ENCODE measurements around the gene CUZD1.

Gene CUZD1

GRCh38 chr10:122854648-122855047 lies 9.0 kb upstream of the CUZD1 start:
- DNase-seq (ENCODE audit: low read depth in 2 of 2): peak; percentile 40 to 92
- TF ChIP-seq CTCF (IDR thresholded peaks at IDR 0.05; ENCODE audit: low read depth, low read length): no peak
- no peak overlapping the region for H3K4me3 ChIP-seq (replicated peaks in 1 of 2; ENCODE audit: low read depth in 2 of 2, low read length in 2 of 2)

DNA sequence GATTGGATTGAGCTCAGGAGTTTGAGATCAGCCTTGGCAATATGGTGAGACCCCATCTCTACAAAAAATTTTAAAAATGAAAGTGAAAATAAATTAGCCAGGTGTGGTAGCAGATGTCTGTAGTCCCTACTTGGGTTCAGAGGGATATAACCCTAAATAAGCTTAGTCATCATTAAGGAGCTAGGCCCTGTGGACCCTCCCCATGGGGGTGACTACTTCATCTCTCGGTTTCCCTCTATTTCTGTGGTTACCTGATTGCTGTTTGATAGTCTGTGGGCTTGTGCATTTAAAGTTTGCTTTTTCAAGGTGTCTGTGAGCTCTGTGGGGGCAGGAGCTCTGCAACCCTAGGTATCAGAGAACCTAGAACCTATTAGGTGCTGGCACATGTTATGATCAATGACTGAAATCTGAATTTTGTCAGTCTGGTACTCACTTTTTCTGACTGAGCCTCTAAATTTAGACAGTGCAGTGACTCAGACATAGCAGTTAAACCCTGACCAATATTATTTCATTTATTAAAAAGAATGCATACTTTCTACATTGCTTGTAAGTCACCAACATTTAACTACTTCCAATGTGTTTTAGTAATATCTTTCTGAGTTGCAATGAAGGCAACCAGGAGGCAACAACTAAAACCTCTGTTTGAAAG lies 8.1 kb upstream of the CUZD1 start:
- H3K4me3 ChIP-seq (replicated peaks in 1 of 2; ENCODE audit: low read depth in 2 of 2, low read length in 2 of 2): no peak overlapping the region
- peak in 1 of 2 donors; percentile 62 for DNase-seq (ENCODE audit: low read depth in 2 of 2)
- no peak for TF ChIP-seq CTCF (IDR thresholded peaks at IDR 0.05; ENCODE audit: low read depth, low read length)

GRCh38 chr10:122852261-122852660 lies 6.6 kb upstream of the CUZD1 start:
- DNase-seq (ENCODE audit: low read depth in 2 of 2): peak in 1 of 2 donors; percentile 77
- H3K4me3 ChIP-seq (replicated peaks in 1 of 2; ENCODE audit: low read depth in 2 of 2, low read length in 2 of 2): no peak overlapping the region
- TF ChIP-seq CTCF (IDR thresholded peaks at IDR 0.05; ENCODE audit: low read depth, low read length): no peak

- peak; percentile 48 to 71 for DNase-seq (ENCODE audit: low read depth in 2 of 2)
- no peak for TF ChIP-seq CTCF (IDR thresholded peaks at IDR 0.05; ENCODE audit: low read depth, low read length)
- H3K4me3 ChIP-seq (replicated peaks in 1 of 2; ENCODE audit: low read depth in 2 of 2, low read length in 2 of 2): no peak overlapping the region
Measured at GRCh38 chr10:122850705-122851640, 5.3 kb upstream of the CUZD1 start.

DNA sequence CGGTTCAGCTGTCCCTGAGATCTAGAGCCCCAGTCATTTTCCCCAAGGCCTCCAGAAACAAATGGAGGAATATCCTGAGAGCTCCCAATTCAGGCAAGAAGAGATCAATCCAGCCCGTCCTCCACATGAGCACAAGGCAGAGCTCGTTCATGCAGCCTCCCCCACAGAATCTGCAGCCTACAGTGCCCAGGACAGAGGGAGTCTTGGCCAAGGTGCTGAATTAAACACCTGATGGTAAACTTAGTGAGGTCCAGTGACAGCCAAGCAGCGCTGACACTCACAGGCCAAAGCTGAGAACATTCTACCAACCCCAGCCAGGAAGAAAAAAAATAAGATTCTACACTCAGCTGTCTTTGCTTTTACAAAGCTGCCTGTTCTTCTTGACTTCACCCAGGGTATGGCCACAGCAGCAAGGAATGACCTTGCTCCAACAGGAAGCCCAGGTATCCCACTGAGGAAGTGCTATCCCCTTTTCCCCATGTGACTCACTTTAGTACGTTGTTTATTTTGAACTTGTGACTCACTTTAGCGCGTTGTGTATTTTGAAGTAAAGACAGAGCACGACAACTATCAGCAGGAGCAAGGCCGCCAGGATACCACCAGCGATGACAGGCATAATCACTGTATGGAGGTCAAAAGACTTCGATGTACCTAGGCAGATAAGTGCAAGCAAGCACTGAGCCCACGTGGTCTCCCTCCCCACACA lies 4.4 kb upstream of the CUZD1 start:
- DNase-seq (ENCODE audit: low read depth in 2 of 2): peak in 1 of 2 donors; percentile 38
- no peak overlapping the region for H3K4me3 ChIP-seq (replicated peaks in 1 of 2; ENCODE audit: low read depth in 2 of 2, low read length in 2 of 2)
- TF ChIP-seq CTCF (IDR thresholded peaks at IDR 0.05; ENCODE audit: low read depth, low read length): no peak

DNA sequence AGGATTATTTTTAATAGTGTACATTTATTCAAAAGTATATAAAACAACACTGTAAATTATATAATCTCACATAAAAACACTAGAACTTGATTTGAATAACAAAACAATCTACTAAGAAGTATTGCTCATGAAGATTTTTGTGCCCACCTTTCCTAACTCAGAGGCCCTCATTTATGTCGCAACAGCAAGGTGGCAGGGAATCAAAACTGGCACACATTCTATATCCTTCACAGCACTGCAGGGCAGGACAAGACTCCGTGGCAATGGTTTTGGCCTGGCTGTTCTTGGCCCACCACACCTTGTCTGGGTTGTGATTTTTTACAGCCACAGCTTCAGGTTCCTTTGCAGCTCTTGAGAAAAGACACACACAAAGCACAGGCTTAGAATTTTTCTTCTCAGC lies 3.4 kb upstream of the CUZD1 start:
- no peak for TF ChIP-seq CTCF (IDR thresholded peaks at IDR 0.05; ENCODE audit: low read depth, low read length)
- no peak overlapping the region for H3K4me3 ChIP-seq (replicated peaks in 1 of 2; ENCODE audit: low read depth in 2 of 2, low read length in 2 of 2)
- DNase-seq (ENCODE audit: low read depth in 2 of 2): no peak

Data from cardiac fibroblast (primary cell).